ENCODE measurements around the gene PSMA6.
A peak's percentile ranks its signal among the peaks of the same experiment; 100 is the strongest.
"Not testable (repeated sequence)": the region's sequence is repeated elsewhere in the genome, so short reads cannot be mapped to it uniquely, and the experiment has no call there.

Gene PSMA6

GRCh38 chr14:35351897-35352273 is 59.7 kb downstream of the PSMA6 start:
- DNase-seq (ENCODE audit: low spot score): no peak
- no peak for TF ChIP-seq CTCF (IDR thresholded peaks at IDR 0.05; ENCODE audit: poor library complexity, severe bottlenecking)
- Histone ChIP-seq H3K36me3 (ENCODE audit: low read depth) (no peaks in the 10 kb centered on the region), H3K9me3 (ENCODE audit: severe bottlenecking) (no peaks in the 10 kb centered on the region), H3K4me3 (ENCODE audit: severe bottlenecking) (no peak overlapping the region), H3K27me3 (ENCODE audit: insufficient read depth, poor library complexity, severe bottlenecking) (no peaks in the 10 kb centered on the region), H3K27ac (ENCODE audit: poor library complexity, severe bottlenecking) (no peak overlapping the region), H3K4me1 (ENCODE audit: insufficient read depth, poor library complexity, severe bottlenecking) (peaks cover 9% of the 10 kb centered on the region)
- no peak for ATAC-seq (ENCODE audit: low read depth)

GRCh38 chr14:35352274-35353233 is 60.4 kb downstream of the PSMA6 start:
- Histone ChIP-seq H3K4me1 (ENCODE audit: insufficient read depth, poor library complexity, severe bottlenecking) (peaks cover 9% of the 10 kb centered on the region), H3K27ac (ENCODE audit: poor library complexity, severe bottlenecking) (no peak overlapping the region), H3K36me3 (ENCODE audit: low read depth) (no peaks in the 10 kb centered on the region), H3K4me3 (ENCODE audit: severe bottlenecking) (no peak overlapping the region), H3K9me3 (ENCODE audit: severe bottlenecking) (no peaks in the 10 kb centered on the region), H3K27me3 (ENCODE audit: insufficient read depth, poor library complexity, severe bottlenecking) (no peaks in the 10 kb centered on the region)
- no peak; the same call in 2 of the 3 replicates for ATAC-seq (ENCODE audit: low read depth)
- DNase-seq (ENCODE audit: low spot score): no peak
- TF ChIP-seq CTCF (IDR thresholded peaks at IDR 0.05; ENCODE audit: poor library complexity, severe bottlenecking): no peak

- H3K4me3 ChIP-seq (ENCODE audit: severe bottlenecking): no peak overlapping the region
- DNase-seq (ENCODE audit: low spot score): no peak
- TF ChIP-seq CTCF (IDR thresholded peaks at IDR 0.05; ENCODE audit: poor library complexity, severe bottlenecking): no peak
- peak; percentile 44; the same call in 2 of the 3 replicates for ATAC-seq (ENCODE audit: low read depth)
- H3K27ac ChIP-seq (ENCODE audit: poor library complexity, severe bottlenecking): no peak overlapping the region
- no peaks in the 10 kb centered on the region for H3K36me3 ChIP-seq (ENCODE audit: low read depth)
- no peaks in the 10 kb centered on the region for H3K27me3 ChIP-seq (ENCODE audit: insufficient read depth, poor library complexity, severe bottlenecking)
- peaks cover 9% of the 10 kb centered on the region for H3K4me1 ChIP-seq (ENCODE audit: insufficient read depth, poor library complexity, severe bottlenecking)
- no peaks in the 10 kb centered on the region for H3K9me3 ChIP-seq (ENCODE audit: severe bottlenecking)
Measured at GRCh38 chr14:35353409-35354172, 61.4 kb downstream of the PSMA6 start.

GRCh38 chr14:35355235-35355634 is 63.1 kb downstream of the PSMA6 start:
- H3K4me3 ChIP-seq (ENCODE audit: severe bottlenecking); H3K9me3 ChIP-seq (ENCODE audit: severe bottlenecking); H3K27ac ChIP-seq (ENCODE audit: poor library complexity, severe bottlenecking); ATAC-seq (ENCODE audit: low read depth); DNase-seq (ENCODE audit: low spot score); H3K36me3 ChIP-seq (ENCODE audit: low read depth); H3K4me1 ChIP-seq (ENCODE audit: insufficient read depth, poor library complexity, severe bottlenecking); H3K27me3 ChIP-seq (ENCODE audit: insufficient read depth, poor library complexity, severe bottlenecking): not testable (repeated sequence)

- H3K4me3 ChIP-seq (ENCODE audit: severe bottlenecking): no peak overlapping the region
- DNase-seq (ENCODE audit: low spot score) (no peak), ATAC-seq (ENCODE audit: low read depth) (peak; percentile 48)
- H3K27me3 ChIP-seq (ENCODE audit: insufficient read depth, poor library complexity, severe bottlenecking): no peaks in the 10 kb centered on the region
- TF ChIP-seq CTCF (IDR thresholded peaks at IDR 0.05; ENCODE audit: poor library complexity, severe bottlenecking): no peak
- no peaks in the 10 kb centered on the region for H3K36me3 ChIP-seq (ENCODE audit: low read depth)
- no peaks in the 10 kb centered on the region for H3K9me3 ChIP-seq (ENCODE audit: severe bottlenecking)
- peak overlapping the region; percentile 11 for H3K27ac ChIP-seq (ENCODE audit: poor library complexity, severe bottlenecking)
- peaks cover 12% of the 10 kb centered on the region for H3K4me1 ChIP-seq (ENCODE audit: insufficient read depth, poor library complexity, severe bottlenecking)
Measured at GRCh38 chr14:35355981-35356841, 64.0 kb downstream of the PSMA6 start.

- H3K4me3 ChIP-seq (ENCODE audit: severe bottlenecking); H3K36me3 ChIP-seq (ENCODE audit: low read depth); H3K9me3 ChIP-seq (ENCODE audit: severe bottlenecking); ATAC-seq (ENCODE audit: low read depth); H3K27ac ChIP-seq (ENCODE audit: poor library complexity, severe bottlenecking); H3K27me3 ChIP-seq (ENCODE audit: insufficient read depth, poor library complexity, severe bottlenecking); DNase-seq (ENCODE audit: low spot score): not testable (repeated sequence)
- peaks cover 12% of the 10 kb centered on the region for H3K4me1 ChIP-seq (ENCODE audit: insufficient read depth, poor library complexity, severe bottlenecking)
Measured at GRCh38 chr14:35359655-35360054, 67.5 kb downstream of the PSMA6 start.

Data from RWPE2 (cell line).